ENCODE measurements around the gene NAIF1.
"Not testable (repeated sequence)": the region's sequence is repeated elsewhere in the genome, so short reads cannot be mapped to it uniquely, and the experiment has no call there.

Gene NAIF1, protein sequence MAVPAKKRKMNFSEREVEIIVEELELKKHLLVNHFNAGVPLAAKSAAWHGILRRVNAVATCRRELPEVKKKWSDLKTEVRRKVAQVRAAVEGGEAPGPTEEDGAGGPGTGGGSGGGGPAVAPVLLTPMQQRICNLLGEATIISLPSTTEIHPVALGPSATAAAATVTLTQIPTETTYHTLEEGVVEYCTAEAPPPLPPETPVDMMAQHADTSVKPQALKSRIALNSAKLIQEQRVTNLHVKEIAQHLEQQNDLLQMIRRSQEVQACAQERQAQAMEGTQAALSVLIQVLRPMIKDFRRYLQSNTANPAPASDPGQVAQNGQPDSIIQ

DNA sequence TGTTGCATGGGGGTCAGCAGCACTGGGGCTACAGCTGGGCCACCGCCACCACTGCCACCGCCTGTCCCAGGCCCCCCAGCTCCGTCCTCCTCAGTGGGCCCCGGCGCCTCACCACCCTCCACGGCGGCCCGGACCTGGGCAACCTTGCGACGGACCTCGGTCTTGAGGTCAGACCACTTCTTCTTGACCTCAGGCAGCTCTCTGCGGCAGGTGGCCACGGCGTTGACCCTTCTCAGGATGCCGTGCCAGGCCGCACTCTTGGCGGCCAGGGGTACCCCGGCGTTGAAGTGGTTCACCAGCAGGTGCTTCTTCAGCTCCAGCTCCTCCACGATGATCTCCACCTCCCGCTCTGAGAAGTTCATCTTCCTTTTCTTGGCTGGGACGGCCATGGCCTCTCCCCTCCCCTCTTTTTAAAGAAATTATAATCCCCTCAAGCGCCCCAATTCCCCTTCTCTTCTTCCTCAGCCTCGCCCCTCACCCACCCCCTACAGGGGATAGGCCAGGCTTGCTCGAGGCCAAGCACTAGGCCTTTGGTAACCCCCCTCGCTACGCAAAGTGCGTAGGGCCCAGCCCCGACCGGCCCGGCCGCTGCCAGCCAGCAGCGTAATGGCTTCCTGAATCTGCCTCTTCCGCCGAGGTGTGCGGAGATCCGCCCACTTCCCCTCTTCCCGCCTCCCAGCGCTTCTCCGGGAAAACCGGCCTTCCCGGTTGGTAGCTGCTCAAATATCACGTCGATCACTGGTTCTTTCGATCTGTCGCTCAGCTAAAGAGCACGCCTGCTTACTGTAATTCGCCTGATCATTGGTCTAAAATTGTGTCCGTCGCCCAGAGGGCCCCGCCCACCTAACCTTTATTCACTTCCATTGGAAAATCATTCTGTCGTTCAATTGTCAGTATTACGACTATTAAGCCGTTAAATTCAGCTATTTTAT, at the start of gene NAIF1:
TSS of gene NAIF1 (minus strand) at position 608 of the 932 bp plus-strand sequence. CDS start at position 389, 219 bp downstream.
- peak; percentile 98 for DNase-seq

DNA sequence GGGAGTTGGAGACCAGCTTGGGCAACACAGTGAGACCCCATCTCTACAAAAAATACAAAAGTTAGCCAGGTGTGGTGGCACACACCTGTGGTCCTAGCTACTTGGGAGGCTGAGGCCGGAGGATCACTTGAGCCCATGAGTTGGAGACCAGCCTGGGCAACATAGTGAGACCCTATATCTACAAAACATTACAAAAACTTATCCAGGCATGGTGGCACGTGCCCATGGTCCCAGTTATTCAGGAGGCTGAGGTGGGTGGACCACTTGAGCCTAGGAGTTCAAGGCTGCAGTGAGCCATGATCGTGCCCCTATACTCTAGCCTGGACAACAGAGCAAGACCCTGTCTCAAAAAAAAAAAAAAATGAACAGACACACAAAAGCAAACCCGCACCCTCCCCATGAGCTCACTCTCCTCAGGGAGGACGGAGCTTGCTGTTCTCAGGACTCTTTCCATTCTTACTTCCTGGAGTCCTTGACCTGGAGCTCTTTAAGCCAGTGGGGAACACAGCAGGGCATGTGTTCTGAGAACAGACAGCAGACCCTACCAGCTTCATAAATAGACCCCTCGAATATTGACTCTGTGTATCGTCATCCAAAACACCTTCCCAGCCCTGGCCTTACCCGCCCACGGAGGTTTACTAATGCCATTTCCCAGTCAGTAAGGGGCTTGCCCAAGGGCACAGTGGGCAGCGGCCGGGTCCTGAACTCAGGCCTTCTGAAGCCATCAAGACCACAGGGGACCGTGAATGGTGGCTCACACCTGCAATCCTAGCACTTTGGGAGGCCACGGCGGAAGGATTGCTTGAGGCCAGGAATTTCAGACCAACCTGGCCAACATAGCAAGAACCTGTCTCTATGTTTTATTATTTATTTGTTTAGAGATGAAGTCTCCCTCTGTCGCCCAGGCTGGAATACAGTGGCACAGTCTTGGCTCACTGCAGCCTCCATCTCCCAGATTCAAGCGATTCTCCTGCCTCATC, 49.3 kb upstream of the NAIF1 start:
- no peak for DNase-seq

DNA sequence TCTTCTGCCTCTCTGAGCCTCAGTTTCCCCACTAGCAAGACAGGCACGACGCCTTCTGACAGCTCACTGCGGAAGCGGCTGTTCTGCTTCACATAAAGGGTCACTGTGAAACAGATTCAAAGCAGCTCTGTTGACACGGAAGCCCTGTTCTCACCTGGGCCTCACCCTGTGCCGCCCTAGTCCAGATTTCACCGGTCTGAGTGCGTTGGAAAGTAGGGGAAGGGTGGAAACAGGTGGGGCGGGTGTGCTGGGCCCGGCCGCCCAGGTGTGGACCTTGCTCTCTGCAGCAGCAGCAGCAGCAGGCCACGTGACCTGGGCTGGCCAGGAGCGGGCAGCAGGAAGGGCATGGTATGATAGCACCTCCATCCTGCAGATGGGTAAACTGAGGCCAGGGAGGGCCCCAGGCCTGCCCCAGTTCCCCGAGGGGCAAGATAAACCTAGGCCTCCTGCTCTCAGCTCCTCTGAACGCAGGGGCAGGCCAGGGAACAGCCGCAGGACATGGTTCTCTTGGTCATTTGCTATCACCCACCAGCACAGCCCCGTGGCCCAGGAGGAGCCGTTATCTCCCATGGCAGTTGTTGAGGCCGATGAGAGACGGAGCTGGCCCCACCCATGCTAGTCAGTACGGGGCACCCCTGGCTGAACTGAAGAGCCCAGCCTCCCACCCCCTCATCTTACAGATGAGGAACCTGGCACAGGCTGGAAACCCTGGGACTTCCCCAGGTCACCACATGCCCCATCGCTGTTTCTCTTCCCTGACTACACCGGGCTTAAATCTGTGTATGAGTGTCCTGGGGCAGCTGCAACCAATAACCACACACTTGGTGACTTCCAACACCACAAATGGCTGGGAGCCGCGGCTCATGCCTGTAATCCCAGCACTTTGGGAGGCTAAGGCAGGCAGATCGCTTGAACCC, 48.3 kb upstream of the NAIF1 start:
- no peak for DNase-seq

DNA sequence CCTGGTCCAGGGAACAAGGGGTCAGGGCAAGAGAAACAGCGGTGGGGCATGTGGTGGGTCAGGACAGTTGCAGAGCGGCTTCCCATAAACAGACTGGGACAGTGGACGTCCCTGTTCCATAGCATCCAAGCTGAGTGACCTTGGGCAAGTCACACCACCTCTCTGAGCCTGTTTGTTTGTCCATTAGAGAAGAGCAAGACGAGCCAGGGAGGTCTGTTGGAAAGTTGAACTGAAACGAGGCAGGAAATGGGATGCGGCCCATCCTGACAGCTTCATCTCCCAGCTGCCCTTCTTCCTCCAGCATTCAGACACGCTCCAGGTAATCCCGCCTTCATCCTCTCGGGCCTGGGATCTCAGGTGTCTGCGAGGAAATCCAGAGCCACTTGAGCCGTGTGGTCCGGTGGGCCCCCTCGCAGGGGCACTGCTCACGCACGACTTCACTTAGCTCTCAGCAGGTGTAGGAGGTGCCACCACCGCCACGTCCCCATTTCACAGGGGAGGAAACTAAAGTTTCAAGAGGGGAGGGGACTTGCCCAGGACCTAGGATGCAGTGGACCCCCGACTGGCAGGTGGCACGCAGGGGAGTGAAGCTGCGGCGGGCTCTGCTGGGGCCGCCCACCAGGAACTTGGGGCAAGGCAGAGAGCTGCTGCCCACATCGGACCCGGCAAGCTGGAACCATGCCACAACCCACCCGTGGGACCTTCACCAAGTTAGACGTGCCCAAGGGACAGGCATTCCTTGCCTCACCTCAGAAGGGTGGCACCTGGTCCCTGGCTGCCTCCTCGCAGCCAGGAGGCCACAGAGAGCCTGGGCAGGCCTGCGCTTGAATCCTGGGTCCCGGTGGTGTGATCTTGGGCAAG, 47.4 kb upstream of the NAIF1 start:
- no peak for DNase-seq

DNA sequence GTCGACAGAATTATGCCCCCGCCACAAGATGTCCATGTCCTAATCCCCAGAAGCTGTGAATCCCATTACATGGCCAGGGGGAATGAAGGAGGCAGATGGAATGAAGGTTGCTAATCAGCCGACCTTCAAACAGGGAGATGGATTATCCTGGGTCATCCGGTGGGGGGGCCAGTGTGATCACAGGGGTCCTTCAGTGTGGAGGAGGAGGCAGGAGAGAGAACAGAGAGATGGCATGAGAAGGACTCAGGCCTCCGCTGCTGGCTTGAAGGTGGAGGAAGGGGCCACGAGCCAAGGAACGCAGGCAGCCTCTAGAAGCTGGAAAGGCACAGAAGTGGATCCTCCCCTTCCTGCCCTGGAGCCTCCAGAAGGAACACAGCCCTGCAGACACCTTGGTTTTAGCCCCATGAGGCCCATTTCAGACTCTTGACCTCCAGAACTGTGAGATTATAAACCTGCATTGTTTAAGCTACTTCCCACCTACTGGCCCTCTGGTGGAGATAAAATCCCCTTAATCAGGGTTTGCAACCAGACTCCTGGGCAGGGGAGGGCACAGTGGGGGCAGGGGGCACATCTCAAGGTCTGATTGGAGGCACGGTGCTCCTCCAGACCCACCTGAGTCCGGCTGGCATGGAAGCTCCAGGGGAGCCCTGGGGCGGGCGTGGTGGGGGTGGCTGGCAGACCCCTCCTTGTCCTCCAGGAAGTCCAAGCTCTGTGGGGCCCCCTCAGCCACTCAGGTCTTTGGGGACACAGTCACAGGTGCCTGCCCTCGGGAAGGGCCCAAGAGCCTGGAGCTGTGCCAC, 46.6 kb upstream of the NAIF1 start:
- DNase-seq, result no peak

DNA sequence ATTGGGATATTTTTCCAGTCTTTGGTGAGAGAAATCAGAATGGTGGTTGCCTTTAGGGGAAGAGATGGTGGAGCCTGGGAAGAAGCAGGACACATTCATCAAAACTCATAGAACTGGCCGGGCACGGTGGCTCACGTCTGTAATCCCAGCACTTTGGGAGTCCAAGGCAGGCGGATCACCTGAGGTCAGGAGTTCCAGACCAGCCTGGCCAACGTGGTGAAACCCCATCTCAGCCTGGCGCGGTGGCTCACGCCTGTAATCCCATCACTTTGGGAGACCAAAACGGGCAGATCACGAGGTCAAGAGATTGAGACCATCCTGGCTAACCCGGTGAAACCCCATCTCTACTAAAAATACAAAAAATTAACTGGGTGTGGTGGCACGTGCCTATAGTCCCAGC, 44.6 kb upstream of the NAIF1 start:
- not testable (repeated sequence) for DNase-seq

DNA sequence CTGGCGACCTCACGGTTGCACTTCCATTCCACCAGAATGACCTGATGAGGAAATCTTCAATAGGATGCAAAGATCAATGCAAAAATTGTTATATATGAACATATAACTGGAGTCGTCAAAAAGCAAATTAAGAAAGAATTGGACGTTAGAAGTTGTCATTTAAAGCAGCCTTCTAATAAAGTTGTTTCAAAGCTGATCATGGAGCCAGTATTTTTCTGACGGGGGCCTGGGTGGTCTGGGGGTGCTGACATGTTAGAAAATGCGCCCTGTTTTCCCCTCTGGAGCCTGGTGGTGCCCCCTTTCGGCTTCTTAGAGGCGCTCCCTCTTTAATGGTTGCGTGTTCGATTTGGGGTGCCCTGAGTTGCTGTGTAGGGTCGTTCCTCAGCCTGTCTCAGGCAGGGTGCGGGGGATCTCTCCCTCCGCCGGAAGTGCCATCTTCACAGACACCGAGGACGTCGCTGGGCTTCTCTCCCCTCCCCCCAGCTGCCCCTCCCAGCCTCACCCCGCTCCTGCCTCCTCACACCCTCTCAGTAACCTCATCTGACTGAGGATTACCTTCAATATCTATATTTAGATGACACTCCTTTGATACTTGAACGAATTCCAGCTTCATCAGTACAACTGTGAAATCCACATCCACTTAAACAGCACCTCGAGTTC, 42.1 kb upstream of the NAIF1 start:
- no peak for DNase-seq

DNA sequence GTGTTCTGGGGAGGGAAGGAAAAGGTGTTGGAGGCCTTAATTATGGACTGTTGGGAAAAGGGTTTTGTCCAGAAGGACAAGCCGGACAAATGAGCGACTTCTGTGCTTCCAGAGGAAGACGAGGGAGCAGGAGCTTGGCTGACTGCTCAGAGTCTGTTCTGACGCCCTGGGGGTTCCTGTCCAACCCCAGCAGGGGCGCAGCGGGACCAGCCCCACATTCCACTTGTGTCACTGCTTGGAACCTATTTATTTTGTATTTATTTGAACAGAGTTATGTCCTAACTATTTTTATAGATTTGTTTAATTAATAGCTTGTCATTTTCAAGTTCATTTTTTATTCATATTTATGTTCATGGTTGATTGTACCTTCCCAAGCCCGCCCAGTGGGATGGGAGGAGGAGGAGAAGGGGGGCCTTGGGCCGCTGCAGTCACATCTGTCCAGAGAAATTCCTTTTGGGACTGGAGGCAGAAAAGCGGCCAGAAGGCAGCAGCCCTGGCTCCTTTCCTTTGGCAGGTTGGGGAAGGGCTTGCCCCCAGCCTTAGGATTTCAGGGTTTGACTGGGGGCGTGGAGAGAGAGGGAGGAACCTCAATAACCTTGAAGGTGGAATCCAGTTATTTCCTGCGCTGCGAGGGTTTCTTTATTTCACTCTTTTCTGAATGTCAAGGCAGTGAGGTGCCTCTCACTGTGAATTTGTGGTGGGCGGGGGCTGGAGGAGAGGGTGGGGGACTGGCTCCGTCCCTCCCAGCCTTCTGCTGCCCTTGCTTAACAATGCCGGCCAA, 41.3 kb upstream of the NAIF1 start:
- no peak for DNase-seq

DNA sequence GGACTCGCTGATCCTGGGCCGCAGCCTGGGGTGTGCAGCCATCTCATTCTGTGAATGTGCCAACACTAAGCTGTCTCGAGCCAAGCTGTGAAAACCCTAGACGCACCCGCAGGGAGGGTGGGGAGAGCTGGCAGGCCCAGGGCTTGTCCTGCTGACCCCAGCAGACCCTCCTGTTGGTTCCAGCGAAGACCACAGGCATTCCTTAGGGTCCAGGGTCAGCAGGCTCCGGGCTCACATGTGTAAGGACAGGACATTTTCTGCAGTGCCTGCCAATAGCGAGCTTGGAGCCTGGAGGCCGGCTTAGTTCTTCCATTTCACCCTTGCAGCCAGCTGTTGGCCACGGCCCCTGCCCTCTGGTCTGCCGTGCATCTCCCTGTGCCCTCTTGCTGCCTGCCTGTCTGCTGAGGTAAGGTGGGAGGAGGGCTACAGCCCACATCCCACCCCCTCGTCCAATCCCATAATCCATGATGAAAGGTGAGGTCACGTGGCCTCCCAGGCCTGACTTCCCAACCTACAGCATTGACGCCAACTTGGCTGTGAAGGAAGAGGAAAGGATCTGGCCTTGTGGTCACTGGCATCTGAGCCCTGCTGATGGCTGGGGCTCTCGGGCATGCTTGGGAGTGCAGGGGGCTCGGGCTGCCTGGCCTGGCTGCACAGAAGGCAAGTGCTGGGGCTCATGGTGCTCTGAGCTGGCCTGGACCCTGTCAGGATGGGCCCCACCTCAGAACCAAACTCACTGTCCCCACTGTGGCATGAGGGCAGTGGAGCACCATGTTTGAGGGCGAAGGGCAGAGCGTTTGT, 40.5 kb upstream of the NAIF1 start:
- DNase-seq, result no peak

DNA sequence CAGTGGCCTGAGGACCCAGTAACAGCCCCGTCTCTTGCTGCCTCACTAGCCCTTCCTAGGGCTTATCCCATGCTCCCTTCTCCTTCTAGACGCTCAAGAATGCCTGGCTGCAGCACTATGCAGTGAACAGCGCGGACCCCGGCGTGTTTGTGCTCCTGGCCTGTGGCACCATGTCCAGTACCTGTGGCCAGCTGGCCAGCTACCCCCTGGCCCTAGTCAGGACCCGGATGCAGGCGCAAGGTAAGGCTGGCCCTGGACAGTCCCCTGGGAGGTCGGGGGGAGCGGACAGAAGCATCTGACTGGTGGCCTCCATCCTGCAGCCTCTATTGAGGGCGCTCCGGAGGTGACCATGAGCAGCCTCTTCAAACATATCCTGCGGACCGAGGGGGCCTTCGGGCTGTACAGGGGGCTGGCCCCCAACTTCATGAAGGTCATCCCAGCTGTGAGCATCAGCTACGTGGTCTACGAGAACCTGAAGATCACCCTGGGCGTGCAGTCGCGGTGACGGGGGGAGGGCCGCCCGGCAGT, 39.9 kb upstream of the NAIF1 start:
- DNase-seq, result no peak

DNA sequence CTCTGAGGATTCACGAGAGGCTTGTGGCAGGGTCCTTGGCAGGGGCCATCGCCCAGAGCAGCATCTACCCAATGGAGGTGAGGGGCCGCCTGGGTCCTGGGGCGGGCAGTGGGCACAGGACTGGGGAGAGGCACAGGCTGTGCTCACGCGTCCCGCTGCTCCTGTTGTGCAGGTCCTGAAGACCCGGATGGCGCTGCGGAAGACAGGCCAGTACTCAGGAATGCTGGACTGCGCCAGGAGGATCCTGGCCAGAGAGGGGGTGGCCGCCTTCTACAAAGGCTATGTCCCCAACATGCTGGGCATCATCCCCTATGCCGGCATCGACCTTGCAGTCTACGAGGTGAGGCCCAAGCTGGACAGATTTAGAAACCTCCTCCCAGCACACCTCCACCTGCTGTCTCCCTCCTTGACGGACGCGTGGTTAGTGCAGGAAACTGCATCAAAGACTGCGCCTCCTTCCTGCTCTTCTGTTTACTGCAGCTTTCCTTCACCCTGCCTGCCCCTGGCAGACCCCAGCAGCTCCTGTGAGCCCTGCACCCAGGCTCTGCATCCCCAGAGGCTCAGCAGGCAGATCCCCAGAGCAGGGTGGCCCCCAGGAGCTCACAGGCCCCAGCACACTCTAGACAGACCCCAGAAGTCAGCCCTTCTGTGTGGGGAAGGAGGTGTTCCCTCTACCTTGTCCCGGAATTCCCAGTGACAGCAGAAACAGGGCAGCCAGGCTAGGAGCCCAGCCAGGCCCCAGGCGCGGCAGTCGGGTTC, 39.2 kb upstream of the NAIF1 start:
- no peak for DNase-seq

DNA sequence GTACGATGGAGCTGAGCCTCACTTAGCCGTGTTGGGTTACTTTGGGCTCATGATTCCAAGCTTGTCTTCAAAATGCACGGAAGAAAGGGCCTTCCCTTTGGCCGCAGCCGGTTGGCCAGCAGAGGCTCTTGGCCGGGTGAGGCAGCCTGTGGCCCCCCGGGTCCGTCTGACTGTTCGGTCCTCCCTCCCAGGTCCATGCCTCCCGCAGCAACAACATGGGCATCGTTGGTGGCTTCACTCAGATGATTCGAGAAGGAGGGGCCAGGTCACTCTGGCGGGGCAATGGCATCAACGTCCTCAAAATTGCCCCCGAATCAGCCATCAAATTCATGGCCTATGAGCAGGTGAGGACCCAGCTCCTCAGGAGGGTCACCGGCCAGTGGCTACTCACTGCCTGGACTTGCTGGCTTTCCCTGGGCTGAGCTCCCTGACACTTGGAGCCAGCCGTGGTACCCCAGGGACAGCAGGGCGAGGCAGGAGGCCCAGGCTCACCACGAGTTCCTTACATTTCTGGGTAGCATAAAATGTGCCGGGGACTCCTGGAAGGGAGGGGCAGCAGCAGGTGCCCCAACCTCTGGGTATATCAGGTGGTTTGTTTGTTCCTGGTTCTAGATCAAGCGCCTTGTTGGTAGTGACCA, 38.5 kb upstream of the NAIF1 start:
- no peak for DNase-seq

DNA sequence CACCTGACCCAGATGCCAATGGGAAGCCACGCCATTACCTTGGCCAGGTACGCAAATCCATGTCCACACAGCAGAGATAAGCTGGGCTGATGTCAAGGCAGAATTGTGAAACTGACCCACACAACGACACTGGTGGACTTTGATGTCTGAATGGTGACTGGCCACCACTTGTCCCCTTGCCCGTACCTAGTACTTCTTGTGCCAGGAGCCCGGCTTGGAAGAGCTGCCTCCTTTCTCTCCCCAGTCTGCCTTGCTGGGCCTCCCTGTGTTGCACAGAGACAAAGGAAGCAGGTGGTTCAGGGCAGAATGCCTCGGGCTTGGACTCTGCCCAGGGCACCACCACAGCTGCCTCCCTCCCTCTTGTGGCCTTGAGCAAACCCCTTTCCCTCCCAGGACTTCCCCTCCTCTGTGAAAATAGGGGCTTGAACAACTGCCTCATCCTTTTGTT, 37.1 kb upstream of the NAIF1 start:
- no peak for DNase-seq

DNA sequence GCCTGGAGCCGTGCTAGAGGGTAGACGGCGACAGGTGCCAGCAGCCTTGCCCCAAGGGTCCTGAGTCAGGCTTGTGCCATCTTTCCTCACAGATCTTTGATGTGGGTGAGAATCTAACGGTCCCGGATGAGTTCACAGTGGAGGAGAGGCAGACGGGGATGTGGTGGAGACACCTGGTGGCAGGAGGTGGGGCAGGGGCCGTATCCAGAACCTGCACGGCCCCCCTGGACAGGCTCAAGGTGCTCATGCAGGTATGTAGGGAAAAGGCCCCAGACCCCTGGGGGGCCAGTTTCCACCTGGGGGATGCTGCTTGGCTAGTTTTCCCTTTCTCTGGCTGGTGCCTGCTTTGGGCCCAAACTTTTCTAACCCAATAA, 36.5 kb upstream of the NAIF1 start:
- DNase-seq, result no peak

DNA sequence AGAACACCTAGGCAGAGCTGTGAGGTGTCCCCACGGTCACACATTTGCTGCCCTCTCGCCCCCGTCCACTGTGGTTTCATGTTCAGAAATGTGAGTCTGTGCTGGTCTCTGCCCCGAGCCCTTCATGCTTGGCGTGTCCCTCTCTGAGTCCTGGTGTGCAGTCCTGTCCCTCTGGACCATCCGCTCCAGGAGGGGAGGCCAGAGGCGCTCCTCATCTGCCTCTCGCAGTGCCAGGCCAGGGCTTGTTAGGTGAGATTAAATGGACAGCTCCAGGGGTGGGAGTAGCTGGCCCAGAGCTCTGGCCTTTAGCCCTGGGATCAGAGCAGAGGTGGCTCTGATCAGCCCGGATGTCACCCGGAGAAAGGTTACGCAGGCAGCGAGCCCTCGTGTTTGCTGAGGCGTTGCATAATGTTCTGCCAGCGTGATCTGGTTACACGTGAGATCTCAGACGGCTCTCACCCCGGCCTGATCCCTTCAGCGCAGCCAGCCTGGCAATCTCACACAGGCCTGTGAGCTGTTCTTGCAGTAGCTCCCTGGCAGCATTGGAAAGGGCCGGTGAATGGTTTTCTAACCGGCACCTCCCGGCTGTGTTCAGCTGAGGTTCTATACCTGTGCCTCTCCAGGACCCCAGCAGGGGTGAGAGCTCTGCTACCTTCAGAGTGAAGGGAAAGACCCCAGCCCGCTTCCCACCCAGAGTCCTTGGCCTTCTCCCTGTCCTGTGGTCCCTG, 35.9 kb upstream of the NAIF1 start:
- no peak for DNase-seq
